Esophagus squamous epithelium (tissue), 4 donors: ENCODE data around the gene PAFAH2.

Source experiments
- CTCF ChIP-seq, 6 experiments: fragments of 450-650 bp in 4 of 6; fragments of 200-600 bp in 2 of 6; sonication (generic) in 2 of 6; IDR thresholded peaks; one replicate each; pipeline ENCODE4 v1.5.1; 2016 to 2019; ENCODE audit warnings: antibody characterized with exemption in 6 of 6, mild to moderate bottlenecking in 4 of 6, moderate library complexity in 4 of 6
- POLR2A ChIP-seq, 4 donors: fragments of 450-650 bp; IDR thresholded peaks; one replicate each; pipeline ENCODE4 v1.6.1; 2017; ENCODE audit warnings: antibody characterized with exemption in 4 of 4, mild to moderate bottlenecking in 4 of 4, moderate library complexity in 3 of 4

- TF ChIP-seq CTCF (IDR thresholded peaks at IDR 0.05) (no peak), POLR2A (IDR thresholded peaks at IDR 0.05) (no peak)
Observed at GRCh38 chr1:25932321-25932720, 65.5 kb downstream of the PAFAH2 start.
